ENCODE data around the gene COPG1. TPM values are rescaled to one million over a fixed set of nuclear protein-coding genes. Genes with fewer than 3 reads are reported as not detected.

Gene COPG1
- total and polyA plus RNA-seq, 9 of the 15 experiments (the other 6 are each of a cell fraction or from before 2014, with no cell fraction given), result 40.3 to 105 (median 62.4) TPM

- TF ChIP-seq BRD4 (IDR thresholded peaks at IDR 0.05) (no peak), EP400 (IDR thresholded peaks at IDR 0.05) (no peak), TCFL5 (CRISPR knock-in tag; conservative IDR thresholded peaks at IDR 0.05) (no peak), SMARCA5 (IDR thresholded peaks at IDR 0.05) (no peak), NR0B1 (IDR thresholded peaks at IDR 0.05; ENCODE audit: partially characterized antibody) (no peak), ZNF668 (CRISPR knock-in tag; IDR thresholded peaks at IDR 0.05) (no peak), TBL1XR1 (IDR thresholded peaks at IDR 0.05; ENCODE audit: low read length in 2 of 2) (no peak), HOXB6 (CRISPR knock-in tag; IDR thresholded peaks at IDR 0.05; ENCODE audit: borderline replicate concordance) (no peak), ZNF134 (CRISPR knock-in tag; conservative IDR thresholded peaks at IDR 0.05) (no peak), ZFP1 (CRISPR knock-in tag; IDR thresholded peaks at IDR 0.05) (no peak), ZBTB7A (IDR thresholded peaks at IDR 0.05; ENCODE audit: borderline replicate concordance, control insufficient read depth, low read depth, low read length) (no peak), ESRRB (CRISPR knock-in tag; IDR thresholded peaks at IDR 0.05; ENCODE audit: borderline replicate concordance) (no peak), HDAC1 (IDR thresholded peaks at IDR 0.05) (no peak), GATA2 (CRISPR knock-in tag; IDR thresholded peaks at IDR 0.05) (no peak), PPARD (CRISPR knock-in tag; IDR thresholded peaks at IDR 0.05) (no peak), MIER1 (IDR thresholded peaks at IDR 0.05; ENCODE audit: low read depth) (no peak)
- peaks cover 20% of the 10 kb centered on the region for H3K79me2 ChIP-seq (ENCODE audit: control insufficient read depth, insufficient read depth, low read length)
- no peaks in the 10 kb centered on the region for H3K9me1 ChIP-seq (ENCODE audit: control insufficient read depth, insufficient read depth, low read length)
- H4K20me1 ChIP-seq (replicated peaks; ENCODE audit: control insufficient read depth, insufficient read depth, low read length), result no peaks in the 10 kb centered on the region
- H3K36me3 ChIP-seq (ENCODE audit: control insufficient read depth, insufficient read depth, low read length), result peaks cover 18% of the 10 kb centered on the region; the same call in 2 of the 3 replicates
- DNase-seq (ENCODE audit: extremely low read depth in 1 of 4, low spot score in 3 of 4) (no peak), FAIRE-seq (no peak), ATAC-seq (no peak)
- in situ Hi-C loops (cut with MboI), result no loop called here
- H3K4me1 ChIP-seq (replicated peaks in 1 of 2; ENCODE audit: control insufficient read depth in 2 of 2, insufficient read depth in 2 of 2, low read length in 2 of 2), result peaks cover 10 to 12% of the 10 kb centered on the region in 2 experiments; a peak in 4 of 5 replicates
- no peak overlapping the region for H3K9ac ChIP-seq (ENCODE audit: insufficient read depth in 1 of 2, low read depth in 2 of 2, low read length in 2 of 2)
- ChIA-PET CTCF (ENCODE audit: low intra/inter-chr PET ratio) (no interaction called here), POLR2A (no interaction called here)
- H2AFZ ChIP-seq (ENCODE audit: low read depth, low read length), result no peak overlapping the region
- H3K9me3 ChIP-seq (replicated peaks; ENCODE audit: control insufficient read depth, insufficient read depth, low read depth, low read length), result no peaks in the 10 kb centered on the region
- 82% methylated on average over 3 of the region's 5 CpGs for WGBS (ENCODE audit: insufficient coverage, low coverage, missing lambda C conversion rate)
- no peak overlapping the region for H3K4me2 ChIP-seq (ENCODE audit: insufficient read depth, low read length)
- no peak overlapping the region for H3K4me3 ChIP-seq
- intact Hi-C loops (cut with micrococcal nuclease), result no loop called here
- no TSS peak for BruUV-seq (replicated peaks)
- H3K27me3 ChIP-seq (ENCODE audit: control insufficient read depth in 2 of 2, insufficient read depth in 2 of 2, low read length in 2 of 2), result no peaks in the 10 kb centered on the region
- H3K27ac ChIP-seq (ENCODE audit: extremely low read depth, low read depth, low read length), result no peak overlapping the region
These were observed 32.3 kb downstream of the COPG1 start for GRCh38 chr3:129281726-129282125.

All from K562 (cell line).